NCI-H2171 (cell line): Measurements from ENCODE around the gene CELSR1.
"Not testable (repeated sequence)": the region's sequence is repeated elsewhere in the genome, so short reads cannot be mapped to it uniquely, and the experiment has no call there.

ENCODE experiments used
- DNase-seq: peaks from one replicate; lab custom pipeline; 2025; lab: John Stamatoyannopoulos, UW

Gene CELSR1

GRCh38 chr22:46479046-46479445 is 58.4 kb downstream of the CELSR1 start:
- DNase-seq, result no peak

DNA sequence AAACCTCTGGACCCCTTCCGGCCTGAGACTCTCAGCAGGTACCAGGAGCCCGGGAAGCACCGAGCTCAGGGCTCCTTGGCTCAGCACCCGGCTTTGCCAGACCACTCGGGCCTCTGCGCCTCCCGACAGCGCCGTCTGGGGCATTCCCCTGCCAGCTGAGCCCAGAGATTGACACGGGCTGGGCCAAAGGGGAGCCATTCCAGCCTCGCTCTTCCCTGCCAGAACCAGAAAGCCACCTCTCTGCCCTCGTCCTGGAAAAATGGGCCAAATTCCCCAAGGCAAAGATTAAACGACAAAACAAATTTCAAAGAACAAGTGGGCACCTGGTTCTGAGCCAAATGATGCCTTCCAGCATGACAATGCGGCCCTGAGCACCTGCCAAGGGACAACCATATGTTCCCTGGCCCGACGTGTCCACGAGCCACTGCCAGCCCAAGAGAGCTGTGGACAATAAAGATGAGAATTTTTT is 59.3 kb downstream of the CELSR1 start:
- no peak for DNase-seq

GRCh38 chr22:46476547-46476941 is 60.9 kb downstream of the CELSR1 start:
- DNase-seq, result no peak

DNA sequence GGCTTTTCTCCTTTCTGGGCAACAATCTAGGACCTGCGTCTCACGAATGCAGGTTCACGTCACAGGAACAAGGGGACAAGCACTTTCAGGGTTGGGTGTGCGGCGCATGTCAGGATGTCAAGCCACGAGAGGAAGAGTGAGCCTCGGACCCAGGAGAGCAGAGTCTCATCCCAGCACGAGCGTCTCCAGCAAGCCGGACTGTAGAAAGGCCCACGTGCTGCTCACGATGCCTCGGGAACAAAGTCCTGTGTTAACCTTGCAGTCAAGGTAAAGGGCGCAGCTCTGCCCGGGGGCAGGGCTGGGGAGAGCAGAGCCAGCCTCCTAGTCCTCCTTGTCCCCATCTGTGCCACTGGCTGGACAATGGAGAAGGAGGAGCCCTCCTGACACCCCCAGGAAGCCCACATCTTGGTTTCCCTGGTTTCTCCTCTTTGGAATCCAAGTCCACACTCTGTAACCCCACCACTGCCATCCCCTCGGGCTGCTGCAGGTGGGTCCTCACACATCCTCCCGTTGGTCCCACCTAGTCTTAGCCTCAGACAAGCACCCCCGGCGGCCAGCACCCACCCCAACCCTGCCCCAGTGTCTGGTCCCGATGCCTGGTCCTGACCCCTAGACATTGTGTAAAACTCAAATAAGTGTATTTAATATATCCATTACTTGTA is 63.4 kb downstream of the CELSR1 start:
- no peak for DNase-seq

DNA sequence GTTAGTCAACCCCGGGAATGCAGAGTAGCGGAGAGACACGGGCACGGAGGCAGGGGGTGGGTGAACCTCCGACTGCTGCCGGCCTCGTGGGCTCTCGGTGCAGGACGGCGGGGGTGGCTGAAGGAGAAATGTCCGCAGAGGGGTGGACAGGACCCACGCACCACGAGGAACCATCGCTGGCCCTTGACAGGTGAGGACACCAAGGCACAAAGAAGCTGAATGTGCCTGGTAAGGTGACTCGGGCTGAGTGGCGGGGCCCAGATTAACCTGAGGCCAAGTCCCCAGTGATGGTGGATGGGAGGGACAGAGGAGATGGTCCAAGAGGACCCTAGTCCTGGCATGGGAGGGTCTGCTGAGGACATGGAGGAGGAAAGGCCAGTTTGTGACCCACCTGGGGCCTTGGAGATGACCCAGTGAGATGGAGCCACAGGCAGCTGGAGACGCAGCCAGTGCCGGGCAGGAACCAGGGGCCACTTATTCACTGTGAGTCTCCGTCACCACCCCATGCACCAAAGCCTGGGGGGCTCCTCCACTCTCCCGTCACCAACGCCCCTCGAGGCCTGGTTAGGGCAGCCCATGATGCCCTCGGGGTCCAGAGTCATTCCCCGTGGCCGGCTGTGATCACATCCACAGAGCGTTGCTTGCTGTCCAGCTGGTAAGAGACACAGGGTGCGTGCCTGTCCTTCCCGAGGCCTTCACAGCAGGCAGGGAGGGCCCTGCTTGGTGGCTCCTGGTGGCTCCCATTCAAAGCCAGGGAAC is 64.2 kb downstream of the CELSR1 start:
- DNase-seq, result no peak

GRCh38 chr22:46472722-46473016 is 64.8 kb downstream of the CELSR1 start:
- no peak for DNase-seq

DNA sequence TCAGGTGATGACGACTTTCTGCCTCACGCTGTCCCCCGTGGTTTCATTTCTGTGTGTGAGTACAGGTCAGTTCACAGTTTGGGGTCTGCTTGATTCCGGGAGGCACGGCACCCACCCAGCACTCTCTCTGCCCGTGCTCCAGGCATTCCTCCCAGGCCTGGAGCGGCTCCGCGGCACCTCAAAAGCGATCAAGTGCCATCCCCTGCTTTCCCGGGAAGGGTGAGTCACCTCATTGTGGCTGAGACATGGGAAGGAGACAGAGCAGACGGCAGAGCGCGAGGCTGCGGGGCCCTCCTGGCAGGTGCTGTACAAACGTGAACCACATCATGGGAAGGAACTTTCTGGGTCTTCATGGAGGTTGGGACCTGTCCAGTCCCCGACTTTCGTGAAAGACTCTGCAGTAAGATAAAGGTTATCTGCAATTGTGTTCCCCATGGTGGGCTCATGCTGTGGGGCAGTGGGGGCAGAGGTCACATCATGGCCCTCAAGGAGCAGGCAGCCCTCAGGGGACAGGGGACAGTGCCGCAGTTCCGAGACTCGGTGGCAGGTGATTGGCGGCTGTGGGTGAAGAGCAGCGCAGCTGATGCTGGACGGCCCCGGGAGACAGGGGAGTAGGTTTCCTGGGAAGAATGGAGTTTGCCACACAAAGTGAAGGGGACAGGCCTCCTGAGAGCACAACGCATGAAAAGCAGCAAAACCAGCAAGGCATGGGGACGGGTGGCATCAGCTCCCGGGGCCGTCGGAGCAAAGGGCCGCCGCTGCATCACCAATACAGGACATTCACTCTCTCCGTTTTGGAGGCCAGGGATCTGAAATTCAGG is 65.3 kb downstream of the CELSR1 start:
- no peak for DNase-seq

DNA sequence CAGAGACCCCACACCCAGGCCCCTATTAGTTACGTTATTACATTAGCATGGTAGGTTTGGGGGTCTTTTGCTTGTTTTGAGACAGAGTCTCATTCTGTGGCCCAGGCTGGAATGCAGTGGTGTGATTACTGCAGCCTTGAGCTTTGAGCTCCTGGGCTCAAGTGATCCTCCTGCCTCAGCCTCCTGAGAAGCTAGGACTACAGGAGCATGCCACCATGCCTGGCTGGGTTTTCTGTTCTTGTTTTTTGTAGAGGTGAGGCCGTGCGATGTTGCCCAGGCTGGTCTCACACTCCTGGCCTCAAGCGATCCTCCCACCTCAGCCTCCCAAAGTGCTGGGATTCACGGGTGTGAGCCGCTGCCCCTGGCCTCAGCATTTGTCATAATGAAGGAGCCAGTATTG is 66.1 kb downstream of the CELSR1 start:
- not testable (repeated sequence) for DNase-seq

DNA sequence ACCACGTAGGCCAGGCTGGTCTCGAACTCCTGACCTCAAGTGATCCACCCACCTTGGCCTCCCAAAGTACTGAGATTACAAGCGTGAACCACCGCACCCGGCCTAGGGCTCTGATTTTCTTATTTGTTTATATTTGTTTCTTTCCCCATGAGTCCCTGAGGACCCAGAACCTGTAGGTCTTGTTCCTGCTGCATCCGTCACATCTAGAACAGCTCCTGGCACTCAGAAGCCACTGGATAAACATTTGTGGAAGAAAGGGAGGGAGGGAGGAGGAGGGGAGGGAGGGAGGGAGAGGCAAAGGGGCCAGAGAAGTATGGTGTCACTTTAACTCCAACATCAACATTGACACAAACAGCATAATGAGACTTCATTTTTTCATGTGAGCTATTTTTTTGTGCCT is 67.7 kb downstream of the CELSR1 start:
- DNase-seq, result no peak

GRCh38 chr22:46467006-46467405 is 70.4 kb downstream of the CELSR1 start:
- no peak for DNase-seq

GRCh38 chr22:46466255-46466676 is 71.2 kb downstream of the CELSR1 start:
- no peak for DNase-seq

- DNase-seq, result no peak
Measured at GRCh38 chr22:46465793-46466192, 71.6 kb downstream of the CELSR1 start.

GRCh38 chr22:46465345-46465720 is 72.1 kb downstream of the CELSR1 start:
- peak; percentile 25 for DNase-seq

DNA sequence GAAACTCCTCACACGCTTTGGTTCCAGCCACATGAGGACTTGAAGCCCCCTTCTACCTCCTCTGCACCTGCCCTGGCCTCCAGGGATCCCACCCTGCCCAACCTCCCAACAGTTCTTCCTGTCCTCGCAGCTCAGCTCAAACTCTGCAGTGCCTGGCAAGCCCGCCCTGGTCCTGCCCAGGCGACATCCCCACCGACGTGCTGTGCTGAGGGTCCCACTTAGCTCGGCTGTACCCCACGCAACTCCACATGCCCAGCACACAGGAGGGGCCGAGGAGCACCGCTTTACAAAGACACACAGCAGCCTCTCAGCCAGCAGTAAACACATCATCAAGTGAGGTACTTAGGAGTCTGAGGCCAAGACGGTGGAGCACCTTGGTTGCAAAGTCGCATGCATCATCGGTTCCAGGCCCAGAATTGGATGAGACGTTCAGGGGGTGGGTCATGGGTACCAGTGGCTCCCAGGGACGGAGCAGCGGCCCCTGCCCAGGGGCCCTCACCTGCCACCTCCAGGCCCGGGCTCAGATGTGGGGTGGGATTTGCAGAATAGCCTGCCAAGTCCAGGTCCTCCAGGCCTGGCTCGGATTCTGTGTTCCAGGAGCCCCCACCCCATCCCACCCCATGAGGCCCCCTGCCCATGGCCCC is 72.6 kb downstream of the CELSR1 start:
- no peak for DNase-seq

GRCh38 chr22:46464296-46464695 is 73.1 kb downstream of the CELSR1 start:
- DNase-seq, result no peak

GRCh38 chr22:46463435-46464227 is 73.8 kb downstream of the CELSR1 start:
- no peak for DNase-seq

- DNase-seq, result peak; percentile 75
Measured at GRCh38 chr22:46462726-46463371, 74.6 kb downstream of the CELSR1 start.

GRCh38 chr22:46461566-46462180 is 75.7 kb downstream of the CELSR1 start:
- DNase-seq, result no peak

DNA sequence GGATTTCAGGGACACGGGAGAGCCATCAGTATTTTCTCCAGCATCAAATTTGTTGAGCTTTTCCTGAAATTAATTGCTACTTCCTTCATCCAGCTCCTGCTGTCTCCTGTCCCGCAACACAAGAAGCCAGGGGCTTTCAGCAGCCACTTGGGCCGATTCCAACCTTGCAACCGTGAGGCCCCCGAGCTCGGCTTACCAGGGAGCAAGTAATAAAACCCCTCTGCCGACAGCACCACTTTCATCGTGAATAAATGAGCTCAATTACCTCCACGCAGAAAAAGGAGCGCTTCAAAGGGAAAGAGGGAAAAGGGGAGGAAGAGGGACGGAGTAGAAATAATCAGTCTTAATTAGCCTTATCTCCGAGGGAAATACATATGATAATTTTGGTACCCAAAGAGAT is 76.6 kb downstream of the CELSR1 start:
- no peak for DNase-seq

GRCh38 chr22:46459347-46460065 is 77.9 kb downstream of the CELSR1 start:
- DNase-seq, result no peak
